Kidney capillary endothelial cell (primary cell): ENCODE data around the gene SH3GL2.

Source experiments
- DNase-seq: peaks from one replicate; pipeline ENCODE4 v3.0.0-alpha.2; 2018; ENCODE audit warnings: low spot score

SH3GL2 gene

DNA sequence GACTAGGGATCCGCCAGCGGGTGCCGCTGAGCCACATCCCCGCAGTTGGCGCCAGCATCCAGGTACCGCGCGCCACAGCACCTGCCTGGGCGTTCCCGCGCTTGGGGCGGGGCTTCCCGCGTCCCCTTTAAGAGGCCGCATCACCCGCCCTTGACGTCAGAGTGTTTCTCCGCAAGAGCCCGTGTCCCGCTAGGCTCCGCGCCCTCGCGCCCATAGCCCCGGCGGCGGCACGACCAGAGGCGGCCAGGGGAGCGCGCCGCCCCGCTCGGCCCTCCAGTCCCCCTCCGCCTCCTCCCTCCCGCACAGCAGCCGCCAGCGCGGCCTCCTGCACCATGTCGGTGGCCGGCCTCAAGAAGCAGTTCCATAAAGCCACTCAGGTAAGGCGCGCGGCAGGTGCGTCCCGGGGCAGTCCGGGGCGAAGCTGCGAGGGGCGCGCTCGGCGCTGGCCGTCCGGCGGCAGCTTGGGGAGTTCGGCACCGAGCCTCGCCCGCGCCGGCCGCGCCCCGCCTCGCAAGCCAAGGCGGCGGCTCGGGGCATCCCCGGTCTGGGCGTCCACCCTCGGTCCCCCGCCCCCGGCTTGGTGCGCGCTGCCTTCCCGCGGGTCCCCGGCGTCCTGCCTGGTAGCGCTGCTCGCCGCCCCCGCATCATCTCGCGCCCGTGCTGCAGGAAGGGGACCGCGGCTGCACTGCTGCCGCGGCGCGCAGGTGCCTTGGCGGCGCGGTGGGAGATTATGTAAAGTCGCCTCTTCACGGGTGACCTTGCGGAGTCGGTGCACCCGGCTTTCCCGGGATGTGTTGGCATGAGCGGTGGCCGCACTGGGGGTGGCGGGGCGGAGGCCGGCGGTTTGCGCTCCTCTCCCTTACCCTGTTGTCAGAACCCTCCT, at the start of gene SH3GL2:
Gene SH3GL2 (plus strand): TSS at position 156 of the 883 bp plus-strand sequence.
- DNase-seq: no peak

DNA sequence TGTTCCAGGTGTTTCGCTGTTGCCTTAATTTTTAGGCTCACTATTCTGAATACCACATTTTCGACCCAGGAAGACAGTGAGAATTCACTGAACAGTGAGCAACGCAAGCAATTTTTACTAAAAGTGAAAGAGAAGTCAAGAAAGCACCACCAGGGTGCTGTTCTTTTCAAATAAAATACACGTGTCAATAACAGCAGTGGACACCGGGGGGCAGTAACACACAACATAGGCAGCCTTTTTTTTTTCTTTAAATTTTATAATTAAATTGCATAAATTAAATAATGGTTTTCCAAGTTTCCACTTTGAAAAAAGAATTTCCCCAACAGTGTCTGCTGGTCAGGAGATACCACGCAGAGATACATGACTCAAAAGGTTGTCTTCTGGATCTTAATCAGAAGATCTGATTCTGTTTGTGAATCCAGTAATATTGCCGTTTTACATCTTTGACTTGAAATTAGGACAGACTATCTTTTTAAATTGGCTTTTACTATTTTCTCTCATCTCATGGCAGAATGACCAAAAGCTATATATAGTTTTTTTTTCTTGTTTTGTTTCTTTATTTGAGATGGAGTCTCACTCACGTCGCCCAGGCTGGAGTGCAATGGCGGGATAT, 47.1 kb upstream of the SH3GL2 start:
- peak; percentile 42 for DNase-seq

DNA sequence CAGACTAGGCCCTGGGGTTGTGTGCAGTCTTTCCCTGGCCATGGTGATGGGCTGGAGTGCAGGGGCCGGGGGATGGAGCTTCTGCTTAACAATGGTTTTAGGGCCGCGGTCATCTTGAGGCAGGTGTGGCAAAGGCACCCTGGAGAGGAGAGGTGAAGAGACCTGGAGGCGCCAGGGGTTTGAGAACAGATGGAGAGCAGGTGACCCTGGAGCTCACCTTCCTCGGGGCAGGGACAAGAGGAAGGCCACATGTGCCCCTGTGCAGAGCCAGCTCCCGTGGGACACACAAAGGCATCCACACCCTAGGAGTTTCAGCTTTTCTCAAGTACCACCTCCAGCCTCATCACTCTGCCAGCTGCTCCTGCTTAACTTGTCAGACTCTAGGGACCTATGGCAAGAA, 46.4 kb upstream of the SH3GL2 start:
- DNase-seq: no peak

DNA sequence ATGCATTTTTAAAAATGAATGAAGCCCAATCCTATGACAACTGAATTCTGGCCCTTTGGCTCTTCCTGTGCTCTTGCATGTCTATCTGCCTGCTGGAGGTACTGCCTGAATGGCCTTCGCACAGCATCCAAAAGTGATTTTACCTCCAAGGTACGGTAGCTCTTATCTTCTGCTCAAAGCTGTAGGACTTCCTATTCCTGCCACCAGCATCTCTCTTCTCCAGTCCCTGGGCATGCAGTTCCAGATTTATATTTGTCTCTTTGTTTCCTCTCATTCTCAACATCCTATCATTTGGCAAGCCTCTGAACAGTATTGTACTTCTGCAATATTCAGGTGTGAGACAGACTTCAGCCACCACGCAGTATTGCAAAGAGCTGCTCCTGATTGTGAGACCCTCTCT, 43.7 kb upstream of the SH3GL2 start:
- DNase-seq: no peak

DNA sequence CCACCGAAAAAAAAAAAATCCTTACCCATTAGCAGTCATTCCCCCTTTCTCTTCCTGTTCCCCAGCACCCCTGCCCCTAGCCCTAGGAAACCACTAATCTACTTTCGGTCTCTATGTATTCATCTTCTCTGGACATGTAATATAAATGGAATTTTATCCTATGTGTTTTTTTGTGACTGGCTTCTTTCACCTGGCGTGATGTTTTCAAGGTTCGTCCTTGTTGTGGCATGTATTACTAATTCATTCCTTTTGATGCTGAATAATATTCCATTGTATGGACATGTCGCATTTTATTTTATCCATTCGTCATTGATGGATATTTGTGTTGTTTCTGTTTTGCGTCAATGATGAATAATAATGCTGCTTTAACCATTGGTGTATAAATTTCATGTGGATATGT, 42.8 kb upstream of the SH3GL2 start:
- no peak for DNase-seq

DNA sequence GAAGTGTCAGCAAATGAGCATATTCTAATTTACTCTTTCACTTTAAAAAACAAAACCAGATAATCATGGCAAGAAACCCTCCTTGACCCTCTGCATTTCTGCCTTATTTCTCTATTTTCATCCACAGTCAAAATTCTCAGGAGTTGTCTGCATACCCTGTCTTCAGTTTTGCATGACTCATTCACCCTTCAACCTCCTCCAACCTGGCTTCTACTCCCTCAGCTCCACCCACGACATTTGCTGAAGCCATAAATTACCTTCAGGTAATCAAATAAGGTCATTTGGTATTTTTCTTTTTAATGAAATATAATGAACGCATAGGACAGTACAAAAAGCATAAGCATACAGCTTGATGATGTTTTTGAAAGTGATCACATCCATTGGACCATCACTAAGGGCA, 27.8 kb upstream of the SH3GL2 start:
- no peak for DNase-seq

DNA sequence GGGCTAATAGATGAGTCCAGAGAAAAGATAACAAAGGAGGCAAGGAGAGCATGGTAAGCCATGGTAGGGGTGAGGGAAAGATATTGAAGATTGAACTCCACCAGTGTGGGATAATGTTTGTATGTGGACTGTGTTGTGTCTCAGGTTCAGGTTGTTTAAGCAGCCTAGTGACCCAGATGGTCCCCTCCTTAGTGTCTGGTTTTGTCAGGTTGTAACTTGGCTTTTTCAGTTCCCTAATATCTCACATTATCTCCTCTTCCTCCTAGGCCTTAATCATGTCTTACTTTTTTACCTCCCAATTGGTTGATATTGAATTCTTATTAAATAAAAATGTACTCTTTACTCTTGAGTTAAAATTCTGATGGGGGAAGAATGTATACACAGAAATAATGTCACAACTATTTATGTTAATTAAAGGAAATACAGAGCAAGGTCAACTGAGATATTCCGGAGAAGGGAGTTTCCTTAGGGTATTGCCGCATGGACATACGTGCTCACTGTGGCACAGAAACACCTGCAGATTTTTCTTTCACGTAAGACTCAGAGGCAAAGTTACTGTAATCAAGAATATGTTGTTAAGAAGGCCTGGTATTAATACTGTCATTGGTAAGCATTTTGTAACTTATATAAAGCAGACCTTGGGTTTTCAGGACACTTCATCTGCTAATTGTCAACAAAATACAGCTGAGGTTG, 23.4 kb upstream of the SH3GL2 start:
- DNase-seq: no peak

DNA sequence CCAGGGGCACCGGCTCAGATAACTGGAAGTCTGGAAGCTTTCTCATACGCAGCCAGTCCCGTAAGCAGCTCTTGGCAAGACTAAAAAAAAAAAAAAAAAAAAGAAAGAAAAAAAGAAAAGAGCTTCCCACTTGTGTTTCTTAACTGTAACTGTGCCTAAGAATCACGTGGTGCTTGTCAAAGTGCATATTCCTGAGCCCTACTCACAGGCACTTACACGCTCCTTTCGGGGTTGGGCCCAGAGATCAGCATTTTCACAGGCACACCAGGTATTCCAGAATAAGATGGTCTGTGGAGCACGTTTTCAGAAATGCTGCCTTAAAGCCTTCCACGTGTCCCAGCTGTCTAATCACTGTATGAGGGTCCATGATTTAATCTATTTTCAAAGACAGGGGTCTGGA, 22.6 kb upstream of the SH3GL2 start:
- DNase-seq: no peak

DNA sequence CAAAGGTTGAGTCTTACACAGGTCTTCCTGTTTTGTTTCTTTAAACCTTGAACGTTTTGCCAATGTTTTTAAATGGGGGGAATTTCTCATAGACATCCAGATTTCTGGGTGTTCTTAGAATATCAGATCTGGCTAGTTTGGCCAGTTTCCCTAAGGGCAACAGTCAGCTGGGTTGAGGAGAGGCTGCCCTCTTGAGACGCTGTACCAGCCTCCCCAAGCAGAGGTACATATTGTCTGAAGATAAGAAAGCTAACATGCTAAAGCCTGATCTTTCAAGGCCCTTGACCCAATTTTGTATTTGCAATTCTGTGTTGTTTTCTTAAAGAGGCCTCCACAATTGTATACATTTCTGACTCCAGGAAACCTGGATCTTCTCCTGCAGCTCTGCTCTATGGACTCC, 21.9 kb upstream of the SH3GL2 start:
- no peak for DNase-seq

DNA sequence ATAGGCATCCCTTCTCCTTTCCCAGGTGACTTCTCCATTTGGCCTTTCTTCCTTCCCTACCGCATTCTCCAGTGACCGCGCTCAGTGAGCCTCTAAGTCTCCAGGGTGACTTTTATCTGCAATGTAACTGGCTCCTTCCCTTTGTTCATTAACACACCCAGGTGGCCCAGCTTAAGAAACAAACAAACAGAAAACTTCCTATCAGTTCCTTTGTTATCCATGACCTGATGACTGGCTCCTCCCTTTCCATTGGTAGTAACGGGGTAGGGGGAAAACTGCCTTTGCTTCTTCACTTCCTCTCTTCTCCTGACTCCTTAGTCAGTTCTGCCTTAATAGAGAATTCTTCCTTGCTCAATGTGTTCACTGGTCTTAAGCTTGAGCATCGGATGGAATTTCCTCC, 7.0 kb upstream of the SH3GL2 start:
- no peak for DNase-seq

DNA sequence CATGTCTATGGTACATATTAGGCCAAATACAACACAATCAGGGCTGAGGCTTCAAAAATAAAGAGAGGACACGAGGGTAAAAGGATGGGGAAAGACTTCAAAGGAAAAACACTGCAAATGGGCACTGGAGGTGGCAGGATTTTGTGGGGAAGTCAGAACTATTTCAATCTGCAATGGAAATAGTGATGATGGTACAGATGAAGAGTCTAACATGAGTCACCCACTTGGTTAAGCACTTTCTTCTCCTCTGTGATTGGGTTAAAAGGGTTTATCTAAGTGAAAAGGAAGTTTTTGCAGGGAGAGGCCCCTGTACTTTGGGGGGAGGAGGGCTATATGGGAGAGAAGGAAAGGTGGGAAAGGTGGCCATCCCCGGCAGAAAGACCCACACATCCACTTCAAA, 4.5 kb upstream of the SH3GL2 start:
- DNase-seq: no peak

DNA sequence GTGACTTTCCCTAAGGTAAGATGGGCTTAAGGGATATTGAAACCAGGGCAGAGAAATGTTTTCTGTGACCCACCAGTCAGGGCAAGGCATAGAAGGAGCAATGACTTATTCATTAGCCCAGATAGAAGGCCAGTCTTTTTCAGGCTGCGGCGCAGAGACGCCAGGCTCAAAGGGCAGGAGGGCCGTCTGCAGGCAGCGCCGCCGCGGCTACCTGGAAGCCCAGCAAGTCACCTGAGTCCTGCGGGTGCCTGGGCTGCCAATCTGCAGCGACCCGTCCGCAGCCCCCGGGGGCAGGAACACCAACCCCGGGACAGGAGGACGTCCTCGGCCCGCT, 322 bp upstream of the SH3GL2 start:
- no peak for DNase-seq

DNA sequence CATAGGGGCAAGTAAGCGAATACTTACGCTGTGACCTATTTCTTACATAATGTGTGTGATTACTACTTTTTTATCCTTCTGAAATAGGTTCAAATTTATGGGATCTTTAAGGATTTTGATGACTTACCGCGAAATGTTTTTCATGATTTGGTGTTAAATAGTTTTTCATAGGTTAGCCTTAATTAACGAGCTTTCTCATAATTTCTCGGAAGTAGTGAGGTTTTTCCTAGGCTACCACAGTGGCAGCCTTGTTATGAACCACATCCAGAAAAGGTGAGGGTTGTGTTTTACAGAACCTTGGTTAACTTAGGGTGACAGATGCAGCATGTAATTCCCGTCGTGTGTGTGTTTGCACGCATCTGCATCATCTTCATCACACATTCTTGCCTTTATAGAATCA, 1.3 kb downstream of the SH3GL2 start:
- DNase-seq: no peak

DNA sequence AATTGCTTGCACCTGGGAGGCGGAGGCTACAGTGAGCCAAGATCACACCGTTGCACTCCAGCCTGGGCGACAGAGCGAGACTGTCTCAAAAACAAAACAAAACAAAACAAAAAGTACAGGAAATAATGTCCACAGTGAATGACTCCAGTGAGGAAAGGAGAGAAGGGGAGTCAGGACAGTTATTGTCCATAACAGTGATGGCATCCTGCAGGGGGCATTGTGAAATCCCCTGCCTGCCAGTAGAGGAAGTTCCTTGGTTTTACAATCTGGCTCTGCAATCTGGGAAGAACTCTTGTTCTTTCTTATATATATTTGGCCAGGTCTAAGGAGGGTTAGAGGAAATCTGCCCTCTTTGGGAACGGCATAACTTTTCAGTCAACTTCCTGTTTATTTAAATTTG, 8.2 kb downstream of the SH3GL2 start:
- no peak for DNase-seq

DNA sequence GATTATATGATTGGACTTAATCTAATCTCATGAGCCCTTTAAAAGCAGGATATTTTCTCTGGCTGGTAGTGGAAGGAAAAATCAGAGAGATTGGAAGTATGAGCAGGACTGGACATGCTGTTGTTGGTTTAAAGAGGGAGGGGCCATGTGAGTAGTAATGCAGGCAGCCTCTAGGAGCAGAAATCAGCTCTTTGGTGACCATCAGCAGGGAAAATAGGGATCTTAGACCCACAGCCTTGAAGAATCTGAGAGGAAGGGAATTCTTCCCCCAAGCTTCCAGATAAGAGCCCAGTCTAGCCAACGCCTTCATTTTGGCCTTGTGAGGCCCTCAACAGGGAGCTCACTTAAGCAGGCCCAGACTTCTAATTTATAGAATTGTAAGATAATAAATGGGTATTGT, 9.5 kb downstream of the SH3GL2 start:
- DNase-seq: no peak

DNA sequence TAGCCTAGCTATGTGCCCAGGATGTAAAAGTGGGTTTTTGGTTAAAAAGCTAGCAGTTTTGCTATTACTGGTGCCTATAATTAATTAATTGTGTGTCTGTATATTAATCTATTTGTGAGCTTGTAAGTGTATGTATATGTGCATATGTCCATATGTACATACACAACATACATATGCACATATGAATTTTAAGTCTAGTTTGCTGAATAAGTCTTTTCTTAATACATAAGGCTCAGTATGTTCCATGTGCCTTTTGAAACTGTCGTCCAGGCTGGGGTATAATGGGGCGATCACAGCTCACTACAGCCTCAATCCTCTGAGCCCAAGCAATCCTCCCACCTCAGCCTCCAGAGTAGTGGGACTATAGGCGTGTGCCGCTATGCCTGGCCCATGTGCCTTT, 10.1 kb downstream of the SH3GL2 start:
- DNase-seq: no peak

DNA sequence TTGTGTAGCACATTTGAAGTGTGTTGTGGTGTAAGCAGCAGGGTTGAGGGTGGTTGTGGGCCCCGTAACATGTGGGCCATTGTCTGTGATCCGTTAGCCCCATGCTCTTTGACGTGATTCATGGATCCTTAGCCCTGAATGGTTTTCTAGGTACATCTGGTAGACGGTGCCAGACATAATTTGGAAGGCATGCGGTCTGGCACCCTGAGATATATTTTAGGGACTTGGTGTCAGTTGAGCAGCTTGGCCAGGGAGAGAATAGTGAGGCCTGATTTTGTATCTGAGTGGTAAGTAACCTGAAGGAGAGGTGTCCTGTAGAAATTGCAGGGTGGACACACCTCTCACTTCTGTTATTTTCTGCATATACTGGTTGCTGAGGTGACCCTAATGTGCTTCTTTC, 10.9 kb downstream of the SH3GL2 start:
- no peak for DNase-seq

DNA sequence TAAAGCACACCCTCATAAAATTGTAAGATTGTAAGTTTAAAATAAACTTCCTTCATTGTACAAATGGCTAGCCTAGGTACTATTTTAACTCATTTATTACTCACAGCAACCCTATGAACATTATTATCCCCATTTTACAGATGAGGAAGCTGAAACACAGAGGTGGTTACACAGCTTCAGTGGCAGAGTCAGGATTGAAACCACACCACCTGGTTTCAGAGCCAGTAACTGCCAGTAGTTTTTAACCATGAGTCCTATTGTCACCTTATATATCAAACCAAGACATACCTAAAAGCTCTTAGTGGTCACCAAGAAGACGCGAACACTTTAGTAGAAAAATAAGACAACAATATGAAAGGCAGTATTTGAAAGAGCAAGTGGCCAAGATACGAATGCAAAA, 16.1 kb downstream of the SH3GL2 start:
- no peak for DNase-seq

DNA sequence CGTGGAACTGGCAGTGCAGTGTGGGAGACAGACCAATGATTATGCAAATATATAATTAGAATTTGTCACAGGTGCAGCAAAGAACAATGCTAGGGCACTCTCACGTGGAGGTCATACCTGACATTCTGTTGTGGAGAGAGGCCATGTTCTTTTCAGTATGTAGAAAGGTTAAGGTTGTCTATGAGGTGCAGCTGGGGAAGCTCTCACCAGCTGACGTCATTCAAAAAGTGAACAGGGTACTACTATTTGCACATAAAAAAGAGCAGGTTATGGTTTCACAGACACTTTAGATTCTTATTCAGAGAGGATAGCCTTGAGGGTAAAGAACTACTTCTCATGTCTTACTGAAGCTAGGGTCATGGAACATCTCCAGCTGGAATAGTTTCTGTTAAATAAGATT, 19.1 kb downstream of the SH3GL2 start:
- no peak for DNase-seq

DNA sequence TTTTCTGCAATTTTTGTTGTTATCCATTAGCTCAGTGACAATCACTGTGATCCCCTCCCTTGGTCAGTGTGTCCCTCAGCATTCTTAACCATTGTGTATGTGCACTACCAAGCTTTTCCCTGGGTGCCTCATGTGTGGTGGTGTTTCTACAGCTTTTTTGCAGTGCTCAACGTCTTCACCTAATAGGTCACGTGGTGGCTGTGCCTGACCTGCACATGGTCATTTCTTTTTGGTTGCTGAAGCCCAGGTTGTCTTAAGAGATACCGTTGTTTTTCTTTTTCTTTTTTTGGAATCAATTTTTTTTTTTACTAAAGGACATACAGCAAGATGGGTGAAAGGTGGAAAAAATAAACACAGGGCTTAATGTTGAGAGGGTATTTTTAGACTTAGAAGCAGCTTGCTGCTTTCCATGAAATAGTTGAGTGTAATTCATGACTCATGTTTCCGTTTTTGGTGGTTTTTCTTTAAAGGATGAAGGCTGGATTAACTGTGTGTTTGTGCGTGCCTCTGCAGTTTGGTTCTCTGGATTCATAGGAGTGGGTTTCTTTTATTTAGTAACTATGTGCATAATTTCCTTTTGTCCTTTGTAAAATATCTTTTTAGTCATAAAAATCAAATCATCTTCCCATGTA, 22.2 kb downstream of the SH3GL2 start:
- DNase-seq: no peak

DNA sequence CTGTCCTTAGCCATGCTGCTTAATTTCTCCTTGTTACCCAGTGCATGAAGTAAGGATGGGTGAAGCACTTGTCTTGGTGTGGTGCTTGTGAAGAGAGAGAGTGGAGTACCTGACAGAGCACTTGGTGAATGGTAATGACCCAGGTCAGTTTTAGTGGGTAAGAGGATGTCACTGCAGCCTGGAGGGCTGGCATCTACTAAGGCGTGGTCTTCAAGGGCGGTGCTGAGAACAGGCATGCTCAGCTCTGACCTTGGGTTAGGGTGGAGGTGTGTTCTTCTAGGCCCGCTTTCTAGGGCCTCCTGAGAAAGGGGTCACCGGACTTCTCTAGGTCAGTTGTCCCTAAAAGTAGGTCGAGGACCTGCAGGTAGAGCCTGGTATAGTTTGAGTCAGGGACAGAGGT, 25.7 kb downstream of the SH3GL2 start:
- DNase-seq: no peak

DNA sequence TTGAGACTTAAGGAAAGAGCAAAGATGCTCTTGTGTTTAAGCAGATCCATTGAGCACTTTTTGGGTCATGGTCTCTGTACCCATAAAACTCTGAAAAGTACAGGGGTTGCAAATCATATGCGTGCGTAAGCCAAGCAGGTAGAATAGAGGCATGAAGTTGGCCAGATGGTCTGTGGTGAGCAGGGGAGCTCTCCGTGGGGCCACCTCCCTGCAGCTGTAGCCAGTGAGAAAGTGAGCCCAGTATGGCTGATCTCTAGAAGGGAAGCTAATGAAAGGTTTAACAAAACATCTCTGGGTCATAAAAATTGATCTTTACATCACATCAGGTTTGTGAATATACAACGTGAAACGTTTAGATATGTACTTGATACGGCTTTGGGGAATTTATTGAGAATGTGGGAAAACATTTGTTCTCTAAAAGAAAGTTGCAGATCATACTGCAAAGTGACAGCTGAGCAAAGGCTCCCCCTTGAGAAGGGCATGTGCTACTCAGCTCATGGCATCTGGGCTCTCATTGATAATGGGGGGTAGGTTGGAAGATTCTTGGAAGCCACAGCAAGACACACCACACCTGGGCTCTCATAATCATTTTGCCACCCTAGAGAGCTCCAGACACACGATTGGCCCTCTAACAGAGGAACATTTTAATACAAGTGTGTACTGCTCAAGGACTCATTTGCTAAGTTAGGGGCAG, 30.6 kb downstream of the SH3GL2 start:
- DNase-seq: no peak
